NCI-H187 treated with DMSO at 0.1 percent for 48 hours (cell line): ENCODE results near the gene MACROD2.
"Not testable (repeated sequence)": the region's sequence is repeated elsewhere in the genome, so short reads cannot be mapped to it uniquely, and the experiment has no call there.

ENCODE experiments used
- DNase-seq: peaks from one replicate; lab custom pipeline; 2025; lab: John Stamatoyannopoulos, UW

MACROD2 gene

GRCh38 chr20:14956026-14956425 lies 960.7 kb downstream of the MACROD2 start:
- DNase-seq: no peak

GRCh38 chr20:14956538-14956937 lies 961.2 kb downstream of the MACROD2 start:
- DNase-seq: no peak

- no peak for DNase-seq
Observed at GRCh38 chr20:14957402-14957801, 962.1 kb downstream of the MACROD2 start.

GRCh38 chr20:14958626-14959025 lies 963.3 kb downstream of the MACROD2 start:
- no peak for DNase-seq

- DNase-seq: no peak
Observed at GRCh38 chr20:14959506-14960475, 964.5 kb downstream of the MACROD2 start.

GRCh38 chr20:14960831-14961230 lies 965.5 kb downstream of the MACROD2 start:
- no peak for DNase-seq

GRCh38 chr20:14963262-14963663 lies 967.9 kb downstream of the MACROD2 start:
- no peak for DNase-seq

GRCh38 chr20:14966203-14966602 lies 970.9 kb downstream of the MACROD2 start:
- no peak for DNase-seq

- no peak for DNase-seq
Observed at GRCh38 chr20:14966808-14967207, 971.5 kb downstream of the MACROD2 start.

- DNase-seq: no peak
Observed at GRCh38 chr20:14972256-14972655, 976.9 kb downstream of the MACROD2 start.

GRCh38 chr20:14972690-14973089 lies 977.4 kb downstream of the MACROD2 start:
- DNase-seq: no peak

- DNase-seq: no peak
Observed at GRCh38 chr20:14979453-14979986, 984.2 kb downstream of the MACROD2 start.

- not testable (repeated sequence) for DNase-seq
Observed at GRCh38 chr20:14981486-14981885, 986.2 kb downstream of the MACROD2 start.

GRCh38 chr20:14982324-14982723 lies 987.0 kb downstream of the MACROD2 start:
- DNase-seq: not testable (repeated sequence)

- DNase-seq: no peak
Observed at GRCh38 chr20:14984305-14984704, 989.0 kb downstream of the MACROD2 start.

GRCh38 chr20:14984768-14985622 lies 989.7 kb downstream of the MACROD2 start:
- DNase-seq: no peak

GRCh38 chr20:14986026-14986655 lies 990.8 kb downstream of the MACROD2 start:
- no peak for DNase-seq

GRCh38 chr20:14986656-14987055 lies 991.3 kb downstream of the MACROD2 start:
- DNase-seq: no peak

GRCh38 chr20:14989535-14990290 lies 994.4 kb downstream of the MACROD2 start:
- DNase-seq: no peak

GRCh38 chr20:14991023-14991422 lies 995.7 kb downstream of the MACROD2 start:
- DNase-seq: no peak

GRCh38 chr20:14992153-14992552 lies 996.8 kb downstream of the MACROD2 start:
- no peak for DNase-seq
